CD4-positive, alpha-beta T cell (primary cell): ENCODE results near the gene FBXL5. TPM values are rescaled to one million over a fixed set of nuclear protein-coding genes. Genes with fewer than 3 reads are reported as not detected.

ENCODE experiments used
- ATAC-seq: fragments of 200-7000 bp; cut with Tn5 transposase; one replicate; pipeline ENCODE4 v1.10.0; 2022; ENCODE audit warnings: mild to moderate bottlenecking; ENCODE audit not compliant: poor library complexity
- CTCF ChIA-PET: fragments of 350-600 bp; sonication (Branson Sonifier 250); formaldehyde crosslinking; loops from one replicate; lab custom pipeline; 2021; ENCODE audit warnings: antibody characterized with exemption, inconsistent platforms; lab: Charles Lee
- POLR2A ChIA-PET: fragments of 350-600 bp; sonication (Branson Sonifier 250); formaldehyde crosslinking; loops from one replicate; lab custom pipeline; 2021; ENCODE audit warnings: antibody characterized with exemption, inconsistent platforms; lab: Charles Lee
- DNase-seq, 14 experiments: peaks; one replicate each; pipeline ENCODE4 v3.0.0-alpha.2; 2013 to 2020; ENCODE audit warnings: mixed read lengths in 2 of 14
- H3K27ac ChIP-seq, 2 donors: one replicate each; pipeline versions ENCODE4 v1.5.1 to v1.7.0; 2013; ENCODE audit warnings: low read length in 2 of 2, low read depth in 1 of 2, mild to moderate bottlenecking in 1 of 2
- H3K27me3 ChIP-seq, 2 experiments: 1 replicate in 1 of 2; 2 replicates in 1 of 2; pipeline versions ENCODE4 v1.6.1 to v1.7.0; 2013; ENCODE audit warnings: low read length in 2 of 2, control low read depth in 1 of 2, mild to moderate bottlenecking in 1 of 2, moderate library complexity in 1 of 2; ENCODE audit not compliant: insufficient read depth in 2 of 2, control insufficient read depth in 1 of 2
- H3K36me3 ChIP-seq: one replicate; pipeline ENCODE4 v1.6.1; 2013; ENCODE audit warnings: low read length, control low read depth; ENCODE audit not compliant: insufficient read depth
- H3K4me1 ChIP-seq: one replicate; pipeline ENCODE4 v1.6.1; 2013; ENCODE audit warnings: low read length, control low read depth; ENCODE audit not compliant: insufficient read depth
- H3K4me3 ChIP-seq: one replicate; pipeline ENCODE4 v1.5.1; 2013; ENCODE audit warnings: mild to moderate bottlenecking, low read length, moderate library complexity
- H3K9me3 ChIP-seq, 2 experiments: 1 replicate in 1 of 2; 2 replicates in 1 of 2; pipeline versions ENCODE4 v1.6.1 to v1.7.0; 2013; ENCODE audit warnings: low read length in 2 of 2, mild to moderate bottlenecking in 2 of 2, control low read depth in 1 of 2, moderate library complexity in 1 of 2; ENCODE audit not compliant: control insufficient read depth in 1 of 2, insufficient read depth in 1 of 2
- H3K27ac Mint-ChIP-seq: one replicate; pipeline ENCODE4 v1.8.0; 2020; ENCODE audit warnings: mixed read lengths
- H3K27me3 Mint-ChIP-seq: one replicate; pipeline ENCODE4 v1.8.0; 2021; ENCODE audit warnings: mixed read lengths
- H3K36me3 Mint-ChIP-seq: one replicate; pipeline ENCODE4 v1.8.0; 2021; ENCODE audit warnings: low read depth, mixed read lengths
- H3K4me1 Mint-ChIP-seq: one replicate; pipeline ENCODE4 v1.8.0; 2021; ENCODE audit warnings: low read depth, mixed read lengths
- H3K4me3 Mint-ChIP-seq: one replicate; pipeline ENCODE4 v1.8.0; 2020; ENCODE audit warnings: mild to moderate bottlenecking, mixed read lengths
- H3K9me3 Mint-ChIP-seq: one replicate; pipeline ENCODE4 v1.8.0; 2020; ENCODE audit warnings: mixed read lengths
- intact Hi-C, 2 experiments: fragments of 100-400 bp; cut with DNase I in 1 of 2; cut with micrococcal nuclease in 1 of 2; formaldehyde crosslinking; loops; one replicate each; pipeline versions ENCODE4 v1.15.1 to v1.9.0; 2023 to 2025; cut with DNase I, micrococcal nuclease
- total RNA-seq, 174 experiments: library from RNA in 2 of 174; stranded (reverse) in 2 of 174; gene quantifications; one replicate each; pipeline ENCODE4 v1.2.3 and lab custom pipeline; 2021 to 2026
- TF ChIP-seq, protein P1 (sequence below): fragments of 200-600 bp; IDR thresholded peaks from one replicate; pipeline ENCODE4 v1.8.0; 2022; ENCODE audit warnings: antibody characterized with exemption, mild to moderate bottlenecking

The FBXL5 gene
- total RNA-seq, 2 experiments from 2014 or later, result 60.1 to 62.5 TPM

DNA sequence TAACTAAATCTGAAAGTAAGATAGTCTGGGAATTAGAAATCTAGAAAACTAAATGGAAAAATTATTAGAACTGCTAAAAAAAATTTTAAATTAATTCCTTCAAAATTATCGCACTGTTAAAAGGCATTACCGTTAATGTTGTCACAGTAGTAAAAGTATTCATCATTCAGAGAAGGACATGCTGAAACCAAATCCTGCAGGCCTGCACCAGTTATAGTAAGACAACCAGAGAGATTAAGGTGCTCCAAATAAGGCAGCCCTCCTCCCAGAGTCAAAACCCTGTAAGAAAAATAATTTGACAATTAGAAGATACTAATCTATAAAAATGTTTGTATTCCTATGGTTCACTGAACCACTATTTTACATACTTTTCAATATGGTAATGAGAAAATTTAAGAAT lies 43.0 kb downstream of the FBXL5 start:
- Mint-ChIP-seq H3K9me3 (no peaks in the 10 kb centered on the region), H3K4me3 (no peak overlapping the region), H3K27ac (no peak overlapping the region), H3K4me1 (peaks cover 39% of the 10 kb centered on the region), H3K27me3 (no peaks in the 10 kb centered on the region), H3K36me3 (peaks cover 77% of the 10 kb centered on the region)
- CTCF ChIA-PET, result no interaction called here
- intact Hi-C loops, result no loop called here
- Histone ChIP-seq H3K4me3 (no peak overlapping the region), H3K27me3 (no peaks in the 10 kb centered on the region), H3K27ac (no peak overlapping the region), H3K9me3 (peaks cover 0 to 4% of the 10 kb centered on the region in 2 experiments), H3K36me3 (peaks cover 27% of the 10 kb centered on the region), H3K4me1 (peaks cover 6% of the 10 kb centered on the region)
- DNase-seq (no peak), ATAC-seq (no peak)
- TF ChIP-seq, protein P1, sequence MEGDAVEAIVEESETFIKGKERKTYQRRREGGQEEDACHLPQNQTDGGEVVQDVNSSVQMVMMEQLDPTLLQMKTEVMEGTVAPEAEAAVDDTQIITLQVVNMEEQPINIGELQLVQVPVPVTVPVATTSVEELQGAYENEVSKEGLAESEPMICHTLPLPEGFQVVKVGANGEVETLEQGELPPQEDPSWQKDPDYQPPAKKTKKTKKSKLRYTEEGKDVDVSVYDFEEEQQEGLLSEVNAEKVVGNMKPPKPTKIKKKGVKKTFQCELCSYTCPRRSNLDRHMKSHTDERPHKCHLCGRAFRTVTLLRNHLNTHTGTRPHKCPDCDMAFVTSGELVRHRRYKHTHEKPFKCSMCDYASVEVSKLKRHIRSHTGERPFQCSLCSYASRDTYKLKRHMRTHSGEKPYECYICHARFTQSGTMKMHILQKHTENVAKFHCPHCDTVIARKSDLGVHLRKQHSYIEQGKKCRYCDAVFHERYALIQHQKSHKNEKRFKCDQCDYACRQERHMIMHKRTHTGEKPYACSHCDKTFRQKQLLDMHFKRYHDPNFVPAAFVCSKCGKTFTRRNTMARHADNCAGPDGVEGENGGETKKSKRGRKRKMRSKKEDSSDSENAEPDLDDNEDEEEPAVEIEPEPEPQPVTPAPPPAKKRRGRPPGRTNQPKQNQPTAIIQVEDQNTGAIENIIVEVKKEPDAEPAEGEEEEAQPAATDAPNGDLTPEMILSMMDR, result no peak
- POLR2A ChIA-PET, result no interaction called here

DNA sequence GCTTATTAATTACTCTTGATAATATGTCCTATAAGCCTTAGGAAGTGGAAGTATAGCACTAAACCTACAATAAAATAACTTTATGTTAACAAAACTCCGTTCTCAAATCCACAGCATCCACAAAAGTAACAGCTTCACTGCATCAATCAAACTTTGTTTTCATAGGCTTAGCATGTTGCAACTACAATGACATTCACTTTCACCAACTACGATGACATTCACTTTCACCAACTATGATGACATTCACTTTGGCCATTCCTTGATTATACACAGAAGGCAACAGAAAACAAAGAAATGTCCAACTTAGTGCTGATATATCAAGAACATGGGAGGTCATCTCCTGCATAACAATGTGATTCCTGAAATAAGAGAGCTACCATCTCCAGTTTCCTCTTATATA lies 44.3 kb downstream of the FBXL5 start:
- no peak for ATAC-seq

DNA sequence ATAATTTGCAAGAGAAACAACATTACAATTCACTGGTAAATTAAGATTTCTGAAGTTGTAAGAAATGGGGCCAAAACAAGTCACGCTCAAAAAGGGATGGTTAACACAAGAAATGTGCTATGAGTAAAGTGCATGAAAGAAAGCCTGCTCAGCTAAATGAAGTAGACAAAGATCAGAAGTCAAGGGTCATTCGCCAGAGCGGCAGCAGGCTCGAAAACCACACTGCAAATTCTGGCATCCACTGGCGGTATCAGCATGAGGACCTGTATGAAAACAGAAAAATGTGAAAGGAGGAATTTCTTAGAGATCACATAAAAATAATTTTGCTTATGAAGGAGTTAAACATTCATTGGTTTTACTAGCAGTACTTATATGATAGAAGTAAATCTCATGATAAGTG lies 49.6 kb downstream of the FBXL5 start:
- ChIA-PET CTCF (no interaction called here), POLR2A (no interaction called here)
- ATAC-seq, result no peak
- Histone ChIP-seq H3K27ac (no peak overlapping the region), H3K36me3 (peaks cover 23% of the 10 kb centered on the region), H3K27me3 (no peaks in the 10 kb centered on the region), H3K4me3 (no peak overlapping the region), H3K4me1 (no peaks in the 10 kb centered on the region), H3K9me3 (no peaks in the 10 kb centered on the region)
- H3K36me3 Mint-ChIP-seq, result peaks cover 83% of the 10 kb centered on the region
- peaks cover 9% of the 10 kb centered on the region for H3K4me1 Mint-ChIP-seq
- no peak for DNase-seq
- TF ChIP-seq, protein P1, result no peak
- intact Hi-C loops, result no loop called here
- H3K9me3 Mint-ChIP-seq, result no peaks in the 10 kb centered on the region
- H3K27ac Mint-ChIP-seq, result no peak overlapping the region
- H3K27me3 Mint-ChIP-seq, result no peaks in the 10 kb centered on the region
- H3K4me3 Mint-ChIP-seq, result no peak overlapping the region

More for the DNA sequence above, 44.3 kb downstream of the FBXL5 start:
- DNase-seq, result no peak
- CTCF ChIA-PET, result interaction anchor here (1.3 kb wide), 1 partner anchor 17 kb away, joined by 3 read pairs; no protein-coding TSS in a partner anchor
- Mint-ChIP-seq H3K27me3 (no peaks in the 10 kb centered on the region), H3K36me3 (peaks cover 72% of the 10 kb centered on the region), H3K4me1 (peaks cover 32% of the 10 kb centered on the region), H3K4me3 (no peak overlapping the region), H3K27ac (no peak overlapping the region), H3K9me3 (no peaks in the 10 kb centered on the region)
- Histone ChIP-seq H3K4me3 (no peak overlapping the region), H3K27me3 (no peaks in the 10 kb centered on the region), H3K4me1 (peaks cover 6% of the 10 kb centered on the region), H3K9me3 (peaks cover 0 to 4% of the 10 kb centered on the region in 2 experiments), H3K27ac (no peak overlapping the region), H3K36me3 (peaks cover 27% of the 10 kb centered on the region)
- intact Hi-C loops, result no loop called here
- POLR2A ChIA-PET, result no interaction called here
- TF ChIP-seq, protein P1, result no peak
